Lung (tissue), 12 donors: ENCODE measurements around the gene PCDH19. TPM values are rescaled to one million over a fixed set of nuclear protein-coding genes. Genes with fewer than 3 reads are reported as not detected.

Experiments
- ATAC-seq: fragments of 200-7000 bp; cut with Tn5 transposase; one replicate; pipeline ENCODE4 v1.9.1; 2020; ENCODE audit warnings: moderate number of reproducible peaks; ENCODE audit not compliant: insufficient read depth, low FRiP score
- DNase-seq, 3 donors: peaks; one replicate each; pipeline ENCODE4 v3.0.0-alpha.2; 2013 to 2017
- H3K27ac ChIP-seq, 2 donors: one replicate each; pipeline ENCODE4 v1.5.1; 2013; ENCODE audit warnings: mild to moderate bottlenecking in 2 of 2, moderate library complexity in 2 of 2, control low read depth in 1 of 2, inconsistent platforms in 1 of 2, low read depth in 1 of 2, low read length in 1 of 2
- H3K27me3 ChIP-seq, 3 donors: one replicate each; pipeline ENCODE4 v1.5.1; 2013; ENCODE audit warnings: low read length in 2 of 3; ENCODE audit not compliant: control insufficient read depth in 3 of 3, insufficient read depth in 3 of 3
- H3K36me3 ChIP-seq, 4 donors: one replicate each; pipeline ENCODE4 v1.5.1; 2013; ENCODE audit warnings: low read length in 4 of 4, mild to moderate bottlenecking in 1 of 4, moderate library complexity in 1 of 4; ENCODE audit not compliant: control insufficient read depth in 4 of 4, insufficient read depth in 4 of 4
- H3K4me1 ChIP-seq, 5 donors: one replicate each; pipeline ENCODE4 v1.5.1; 2013; ENCODE audit warnings: low read length in 5 of 5, mild to moderate bottlenecking in 2 of 5, moderate library complexity in 1 of 5; ENCODE audit not compliant: control insufficient read depth in 5 of 5, insufficient read depth in 5 of 5
- H3K4me3 ChIP-seq: one replicate; pipeline ENCODE4 v1.5.1; 2013; ENCODE audit warnings: mild to moderate bottlenecking, control low read depth, moderate library complexity
- H3K9ac ChIP-seq, 2 donors: one replicate each; pipeline ENCODE4 v1.5.1; 2013; ENCODE audit warnings: low read length in 2 of 2, control low read depth in 1 of 2; ENCODE audit not compliant: insufficient read depth in 1 of 2
- H3K9me3 ChIP-seq, 4 donors: one replicate each; pipeline ENCODE4 v1.5.1; 2013; ENCODE audit warnings: low read length in 3 of 4, mild to moderate bottlenecking in 1 of 4, moderate library complexity in 1 of 4; ENCODE audit not compliant: control insufficient read depth in 4 of 4, insufficient read depth in 3 of 4
- CTCF ChIP-seq: IDR thresholded peaks from 2 replicates; pipeline ENCODE4 v1.5.1; 2012; ENCODE audit warnings: mild to moderate bottlenecking; ENCODE audit errors: control extremely low read depth, extremely low read depth
- WGBS, 2 donors: extraction: QIAGEN DNeasy Blood & Tissue Kit; methylation state at CpG; one replicate each; pipeline ENCODE4 v1.1.7; 2013; 5-methylcytosine and 5-hydroxymethylcytosine counted together
- polyA plus RNA-seq, 2 donors: library from polyadenylated mRNA; stranded (reverse); fragments of 200-250 nt; gene quantifications; one replicate each; pipeline ENCODE4 v1.2.1, GENCODE V29; 2013
- total RNA-seq, 2 donors: library from RNA; depleted of rRNA in 1 of 2; stranded (reverse); fragments of >200 nt in 1 of 2; gene quantifications; one replicate each; pipeline ENCODE4 v1.2.1, GENCODE V29; 2014 to 2021
- donor health status: control.
- donor health status: control.
- donor health status: Bipolar disorder and iron deficiency.
- donor health status: healthy.
- donor health status: DM: yes; HTN: yes; CAD: no.

PCDH19 gene
- total and polyA plus RNA-seq, 4 donors: 0.01 to 0.97 (median 0.19) TPM

GRCh38 chrX:100405424-100405823 lies 4.6 kb downstream of the PCDH19 start:
- Histone ChIP-seq H3K4me1 (peaks cover 0 to 3% (median 0%) of the 10 kb centered on the region in 5 donors), H3K27ac (no peak overlapping the region), H3K9ac (no peak overlapping the region), H3K36me3 (no peaks in the 10 kb centered on the region), H3K4me3 (no peak overlapping the region), H3K9me3 (peaks cover 0 to 26% (median 0%) of the 10 kb centered on the region in 4 donors), H3K27me3 (peaks cover 8 to 68% (median 47%) of the 10 kb centered on the region in 3 donors)
- TF ChIP-seq CTCF: no peak
- no peak for ATAC-seq
- peak in 1 of 3 donors; percentile 33 for DNase-seq

DNA sequence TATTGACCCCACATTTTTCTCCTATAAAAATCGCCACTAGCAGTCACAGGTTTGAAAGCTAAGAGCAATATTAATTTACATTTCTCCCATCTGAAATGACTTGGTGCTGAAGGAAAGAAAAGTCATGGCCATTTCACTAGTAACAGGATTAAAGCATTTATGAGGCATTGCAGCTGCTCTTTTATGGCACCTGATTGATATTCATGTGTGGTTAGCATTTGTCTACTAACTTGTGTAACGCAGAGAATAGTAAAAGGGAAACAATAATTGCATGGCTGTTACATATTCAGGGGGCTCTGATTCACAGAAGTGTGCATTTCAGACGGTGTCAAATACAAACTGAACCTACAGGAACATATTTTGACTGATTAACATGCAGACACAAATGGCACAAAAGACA lies 5.2 kb downstream of the PCDH19 start:
- WGBS, 2 donors: 32 to 54% methylated on average over 3 of the region's 3 CpGs
- H3K27me3 ChIP-seq: peaks cover 3 to 68% (median 53%) of the 10 kb centered on the region in 3 donors

DNA sequence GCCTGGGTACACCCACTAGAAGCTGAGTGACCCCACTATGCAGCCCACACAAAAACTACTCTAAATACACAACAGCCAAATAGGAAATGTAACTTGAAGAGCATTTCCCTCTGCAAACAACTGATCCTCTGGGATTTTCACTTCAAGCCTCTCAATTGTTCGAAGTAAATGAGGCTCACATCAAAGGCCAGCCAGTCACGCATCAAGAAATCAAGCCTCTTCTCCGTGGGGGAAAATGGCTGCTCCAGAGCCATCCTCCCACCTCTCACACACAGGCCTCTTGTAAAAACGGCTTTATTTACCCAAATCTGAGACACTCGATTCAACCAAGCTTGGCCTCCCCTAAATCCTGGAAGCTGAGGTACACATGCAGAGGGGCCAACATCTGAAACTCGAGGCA lies 14.3 kb downstream of the PCDH19 start:
- Histone ChIP-seq H3K9ac (no peak overlapping the region), H3K4me1 (no peaks in the 10 kb centered on the region), H3K9me3 (peaks cover 0 to 2% (median 0%) of the 10 kb centered on the region in 4 donors), H3K36me3 (no peaks in the 10 kb centered on the region), H3K27ac (no peak overlapping the region), H3K27me3 (peaks cover 8 to 34% (median 32%) of the 10 kb centered on the region in 3 donors), H3K4me3 (no peak overlapping the region)
- ATAC-seq (no peak), DNase-seq (no peak)
- 43 to 51% methylated on average over 6 of the region's 6 CpGs for WGBS, 2 donors
- TF ChIP-seq CTCF: no peak

More for the DNA sequence above, 5.2 kb downstream of the PCDH19 start:
- DNase-seq (no peak), ATAC-seq (no peak)
- no peaks in the 10 kb centered on the region for H3K36me3 ChIP-seq
- H3K4me3 ChIP-seq: no peak overlapping the region
- peaks cover 0 to 3% (median 0%) of the 10 kb centered on the region in 5 donors for H3K4me1 ChIP-seq
- no peak for TF ChIP-seq CTCF
- no peak overlapping the region for H3K27ac ChIP-seq
- H3K9me3 ChIP-seq: peaks cover 0 to 26% (median 0%) of the 10 kb centered on the region in 4 donors
- no peak overlapping the region for H3K9ac ChIP-seq

DNA sequence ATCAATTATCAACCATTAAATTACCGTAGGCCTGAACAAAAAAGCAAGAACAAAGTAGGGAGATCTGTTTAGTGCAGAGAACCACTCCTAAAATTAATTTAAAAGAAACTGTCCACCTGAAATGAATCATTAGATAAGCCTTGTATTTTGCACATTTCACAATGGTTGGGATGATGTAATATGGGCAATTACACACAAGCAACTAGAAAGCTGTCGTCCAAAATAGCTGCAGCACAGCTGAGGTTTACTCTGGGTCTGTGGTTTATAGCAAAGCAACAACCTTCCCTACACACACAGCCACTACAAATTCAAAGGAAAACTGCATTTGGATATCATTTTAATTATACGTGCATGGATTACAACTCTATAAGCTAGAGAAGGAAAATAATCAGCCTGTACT lies 28.5 kb downstream of the PCDH19 start:
- 63 to 66% methylated on average over 3 of the region's 3 CpGs for WGBS, 2 donors
- Histone ChIP-seq H3K27ac (no peak overlapping the region), H3K9ac (no peak overlapping the region), H3K36me3 (no peaks in the 10 kb centered on the region), H3K27me3 (peaks cover 5 to 32% (median 9%) of the 10 kb centered on the region in 3 donors), H3K4me3 (no peak overlapping the region), H3K4me1 (peaks cover 0 to 3% (median 0%) of the 10 kb centered on the region in 5 donors), H3K9me3 (no peaks in the 10 kb centered on the region)
- ATAC-seq (peak; percentile 25), DNase-seq (peak in 1 of 3 donors; percentile 49)
- no peak for TF ChIP-seq CTCF
